ENCODE measurements around the gene FZD4. TPM values are rescaled to one million over a fixed set of nuclear protein-coding genes. Genes with fewer than 3 reads are reported as not detected.

Gene FZD4
- total and polyA plus RNA-seq, 2 experiments from 2014 or later: 18.8 to 46.4 TPM

DNA sequence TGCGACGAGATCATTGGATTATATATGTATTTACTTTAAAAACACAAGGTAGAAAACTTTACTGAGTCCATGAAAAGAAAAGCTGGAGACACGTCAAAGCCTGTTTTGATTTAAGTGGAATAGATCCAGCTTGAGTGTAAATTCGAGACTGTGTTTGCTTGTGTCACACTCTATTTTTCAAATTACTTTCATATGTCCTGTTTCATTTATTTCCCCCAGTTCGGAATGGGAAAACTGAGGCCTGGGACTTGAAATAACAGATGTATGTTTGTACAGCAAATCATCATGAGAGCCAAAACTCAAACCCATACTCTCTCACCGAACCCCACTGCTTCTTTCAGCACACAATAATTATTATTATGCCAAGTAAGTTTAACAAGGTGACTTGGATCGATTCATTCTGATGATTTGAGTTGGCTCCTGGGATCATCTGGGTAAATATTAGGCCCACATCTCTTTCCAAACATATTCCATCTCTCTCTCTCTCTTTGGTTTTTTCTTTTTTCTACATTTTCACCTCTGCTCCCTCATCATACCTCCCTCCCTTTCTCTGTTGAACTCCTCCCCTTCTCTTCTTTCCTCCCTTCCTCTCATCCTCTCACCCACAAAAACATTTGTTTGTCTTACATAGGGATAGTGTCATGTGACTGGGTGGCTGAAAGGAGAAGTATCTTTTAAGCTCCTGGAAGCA, 21.2 kb downstream of the FZD4 start:
- DNase-seq (ENCODE audit: low read depth in 1 of 2, low spot score in 1 of 2): no peak
- no peak overlapping the region for H3K4me3 ChIP-seq
- no peaks in the 10 kb centered on the region for H3K36me3 ChIP-seq
- H3K4me1 ChIP-seq (ENCODE audit: low read depth): peaks cover 58% of the 10 kb centered on the region
- H3K9me3 ChIP-seq (ENCODE audit: low read depth): no peaks in the 10 kb centered on the region
- no peaks in the 10 kb centered on the region for H3K27me3 ChIP-seq
- TF ChIP-seq, protein P1, sequence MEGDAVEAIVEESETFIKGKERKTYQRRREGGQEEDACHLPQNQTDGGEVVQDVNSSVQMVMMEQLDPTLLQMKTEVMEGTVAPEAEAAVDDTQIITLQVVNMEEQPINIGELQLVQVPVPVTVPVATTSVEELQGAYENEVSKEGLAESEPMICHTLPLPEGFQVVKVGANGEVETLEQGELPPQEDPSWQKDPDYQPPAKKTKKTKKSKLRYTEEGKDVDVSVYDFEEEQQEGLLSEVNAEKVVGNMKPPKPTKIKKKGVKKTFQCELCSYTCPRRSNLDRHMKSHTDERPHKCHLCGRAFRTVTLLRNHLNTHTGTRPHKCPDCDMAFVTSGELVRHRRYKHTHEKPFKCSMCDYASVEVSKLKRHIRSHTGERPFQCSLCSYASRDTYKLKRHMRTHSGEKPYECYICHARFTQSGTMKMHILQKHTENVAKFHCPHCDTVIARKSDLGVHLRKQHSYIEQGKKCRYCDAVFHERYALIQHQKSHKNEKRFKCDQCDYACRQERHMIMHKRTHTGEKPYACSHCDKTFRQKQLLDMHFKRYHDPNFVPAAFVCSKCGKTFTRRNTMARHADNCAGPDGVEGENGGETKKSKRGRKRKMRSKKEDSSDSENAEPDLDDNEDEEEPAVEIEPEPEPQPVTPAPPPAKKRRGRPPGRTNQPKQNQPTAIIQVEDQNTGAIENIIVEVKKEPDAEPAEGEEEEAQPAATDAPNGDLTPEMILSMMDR (IDR thresholded peaks at IDR 0.05; ENCODE audit: low read depth, low read length): no peak
- peak overlapping the region; percentile 51 for H3K27ac ChIP-seq

DNA sequence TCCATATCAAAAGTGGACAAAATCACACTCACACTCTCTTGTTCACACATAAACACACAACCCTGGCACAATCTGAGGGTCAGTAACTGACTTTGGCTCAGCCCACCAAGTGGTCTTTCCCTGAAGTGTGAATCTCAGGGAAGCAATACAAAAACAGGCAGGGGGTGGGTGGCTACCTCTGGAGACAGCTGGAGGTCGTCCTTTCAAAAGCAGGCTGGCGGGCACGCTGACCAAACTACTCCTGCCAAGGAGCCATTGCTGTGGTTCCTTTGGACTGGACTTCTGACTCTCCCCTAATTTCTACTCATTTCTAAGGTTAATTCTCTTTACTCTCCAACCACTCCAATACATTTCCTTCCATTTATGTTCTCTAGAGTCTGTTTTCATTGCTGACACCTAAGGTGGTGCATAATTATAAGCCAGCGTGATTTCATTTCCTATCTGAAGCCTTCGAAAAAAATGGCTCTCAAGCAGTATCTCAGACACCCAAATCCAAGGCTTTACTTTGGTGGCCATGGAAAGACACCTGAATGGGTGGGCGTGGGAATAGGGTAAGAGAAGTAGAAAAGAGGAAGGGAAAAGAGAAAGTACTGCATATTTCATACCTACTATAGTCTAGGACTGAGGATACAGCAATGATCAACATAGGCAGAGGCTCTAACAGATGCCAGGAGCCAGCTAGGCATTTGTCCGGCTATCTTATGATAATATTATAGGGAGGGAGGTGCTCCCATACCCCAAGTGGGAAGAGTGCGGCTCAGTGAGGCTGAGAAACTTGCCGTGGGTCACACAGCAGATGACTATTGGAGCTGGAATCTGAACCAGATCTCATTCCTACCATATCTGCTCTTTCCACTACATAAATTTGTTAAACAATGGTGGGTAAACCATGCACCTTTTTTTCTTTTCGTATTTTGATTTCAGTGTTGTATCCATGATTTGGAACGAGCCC, 22.0 kb downstream of the FZD4 start:
- peak overlapping the region; percentile 36 for H3K27ac ChIP-seq
- no peaks in the 10 kb centered on the region for H3K9me3 ChIP-seq (ENCODE audit: low read depth)

DNA sequence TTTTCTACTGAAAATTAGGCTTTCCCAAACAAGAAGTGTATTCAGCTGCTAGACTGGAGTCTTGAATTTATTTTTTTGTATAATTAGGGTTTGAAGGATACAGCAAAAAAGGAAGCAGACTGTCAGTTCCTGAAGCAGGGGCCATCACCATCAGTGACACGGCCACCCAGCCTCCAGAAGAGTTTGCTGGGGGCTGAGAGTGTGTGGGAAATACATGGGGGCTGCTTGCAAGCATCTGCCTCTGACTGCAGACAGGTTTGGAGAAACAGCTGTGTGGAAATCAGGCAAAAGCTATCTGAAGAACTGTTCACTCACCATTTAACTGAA, 23.0 kb downstream of the FZD4 start:
- H3K9me3 ChIP-seq (ENCODE audit: low read depth): no peaks in the 10 kb centered on the region
- TF ChIP-seq, protein P1 (IDR thresholded peaks at IDR 0.05; ENCODE audit: low read depth, low read length): no peak
- peak overlapping the region; percentile 36 for H3K27ac ChIP-seq
- H3K36me3 ChIP-seq: no peaks in the 10 kb centered on the region
- H3K27me3 ChIP-seq: no peaks in the 10 kb centered on the region
- DNase-seq (ENCODE audit: low read depth in 1 of 2, low spot score in 1 of 2): no peak
- peaks cover 41% of the 10 kb centered on the region for H3K4me1 ChIP-seq (ENCODE audit: low read depth)
- H3K4me3 ChIP-seq: no peak overlapping the region

More for the DNA sequence above, 22.0 kb downstream of the FZD4 start:
- Histone ChIP-seq H3K27me3 (no peaks in the 10 kb centered on the region), H3K4me3 (no peak overlapping the region), H3K36me3 (no peaks in the 10 kb centered on the region), H3K4me1 (ENCODE audit: low read depth) (peaks cover 50% of the 10 kb centered on the region)
- no peak for DNase-seq (ENCODE audit: low read depth in 1 of 2, low spot score in 1 of 2)
- TF ChIP-seq, protein P1 (IDR thresholded peaks at IDR 0.05; ENCODE audit: low read depth, low read length): no peak

DNA sequence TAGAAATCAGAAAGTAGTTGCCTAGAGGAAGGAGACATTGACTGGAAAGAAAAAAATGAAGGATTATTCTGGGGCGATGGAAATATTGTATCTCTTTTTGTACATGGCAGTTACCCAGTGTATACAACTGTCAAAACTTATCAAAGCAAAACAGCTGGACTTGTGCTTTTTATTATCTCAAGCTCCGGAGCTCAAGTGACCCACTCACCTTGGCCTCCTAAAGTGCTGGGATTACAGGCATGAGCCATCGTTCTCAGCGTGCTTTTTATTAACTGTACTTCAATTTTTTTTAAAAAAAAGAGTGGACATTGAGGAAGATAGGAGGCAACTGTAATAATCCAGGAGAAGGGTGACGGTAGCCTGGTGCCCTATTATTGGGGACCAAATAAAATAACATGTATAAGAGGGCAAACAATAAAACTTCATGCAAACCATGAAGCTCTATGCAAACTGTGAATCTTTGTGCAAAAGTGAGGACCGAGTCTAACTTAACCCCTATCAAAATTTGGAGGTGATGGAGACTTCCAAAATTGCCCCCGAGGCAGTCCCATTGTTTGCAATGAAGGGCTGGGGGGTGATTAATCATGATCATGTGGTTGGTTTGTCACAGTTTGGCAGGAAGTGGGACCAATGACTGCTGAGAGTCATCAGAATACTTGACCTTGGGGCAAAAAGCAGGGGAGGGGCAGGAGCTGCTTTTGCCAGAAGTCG, 23.5 kb downstream of the FZD4 start:
- peak overlapping the region; percentile 36 for H3K27ac ChIP-seq

More for the DNA sequence above, 23.5 kb downstream of the FZD4 start:
- Histone ChIP-seq H3K36me3 (no peaks in the 10 kb centered on the region), H3K27me3 (no peaks in the 10 kb centered on the region), H3K9me3 (ENCODE audit: low read depth) (no peaks in the 10 kb centered on the region), H3K4me1 (ENCODE audit: low read depth) (peaks cover 36% of the 10 kb centered on the region), H3K4me3 (no peak overlapping the region)
- TF ChIP-seq, protein P1 (IDR thresholded peaks at IDR 0.05; ENCODE audit: low read depth, low read length): no peak
- peak in 1 of 2 donors; percentile 42 for DNase-seq (ENCODE audit: low read depth in 1 of 2, low spot score in 1 of 2)

Data from cardiac muscle cell (in vitro differentiated cells and primary cell).